Panc1 (cell line): ENCODE data around the gene PPP1R14C.

Experiments
- CTCF ChIP-seq: fragments of 450-650 bp; IDR thresholded peaks from 2 replicates; pipeline ENCODE4 v1.5.1; 2017; ENCODE audit warnings: mild to moderate bottlenecking
- POLR2AphosphoS5 ChIP-seq: IDR thresholded peaks from 2 replicates; pipeline ENCODE4 v1.6.1; 2012; ENCODE audit warnings: mild to moderate bottlenecking, low read depth, low read length, moderate library complexity
- REST ChIP-seq, 2 experiments: IDR thresholded peaks; 2 replicates each; pipeline ENCODE4 v1.6.1; 2011 to 2012; ENCODE audit warnings: low read depth in 2 of 2, control low read depth in 1 of 2, low read length in 1 of 2, mild to moderate bottlenecking in 1 of 2, moderate library complexity in 1 of 2; ENCODE audit not compliant: insufficient read depth in 1 of 2
- SIN3A ChIP-seq: IDR thresholded peaks from 2 replicates; pipeline ENCODE4 v1.6.1; 2012; ENCODE audit warnings: low read depth, mild to moderate bottlenecking, low read length, moderate library complexity, borderline replicate concordance; ENCODE audit not compliant: insufficient read depth
- TCF7L2 ChIP-seq: IDR thresholded peaks from 2 replicates; pipeline ENCODE4 v1.6.1; 2011; ENCODE audit warnings: mild to moderate bottlenecking, low read depth, low read length, inconsistent platforms

GRCh38 chr6:150183105-150183504, 40.3 kb downstream of the PPP1R14C start:
- TF ChIP-seq CTCF: no peak
- no peak for TF ChIP-seq REST (IDR thresholded peaks at IDR 0.05; ENCODE audit: insufficient read depth in 1 of 2, low read depth in 2 of 2, low read length in 1 of 2)
- TF ChIP-seq POLR2AphosphoS5: no peak
- no peak for TF ChIP-seq TCF7L2
- no peak for TF ChIP-seq SIN3A
